NCI-H1048 (cell line): ENCODE data around the gene MMP15.
"Not testable (repeated sequence)": the region's sequence is repeated elsewhere in the genome, so short reads cannot be mapped to it uniquely, and the experiment has no call there.

Experiments used
- DNase-seq: peaks from one replicate; lab custom pipeline; 2025; lab: John Stamatoyannopoulos, UW

MMP15 gene

DNA sequence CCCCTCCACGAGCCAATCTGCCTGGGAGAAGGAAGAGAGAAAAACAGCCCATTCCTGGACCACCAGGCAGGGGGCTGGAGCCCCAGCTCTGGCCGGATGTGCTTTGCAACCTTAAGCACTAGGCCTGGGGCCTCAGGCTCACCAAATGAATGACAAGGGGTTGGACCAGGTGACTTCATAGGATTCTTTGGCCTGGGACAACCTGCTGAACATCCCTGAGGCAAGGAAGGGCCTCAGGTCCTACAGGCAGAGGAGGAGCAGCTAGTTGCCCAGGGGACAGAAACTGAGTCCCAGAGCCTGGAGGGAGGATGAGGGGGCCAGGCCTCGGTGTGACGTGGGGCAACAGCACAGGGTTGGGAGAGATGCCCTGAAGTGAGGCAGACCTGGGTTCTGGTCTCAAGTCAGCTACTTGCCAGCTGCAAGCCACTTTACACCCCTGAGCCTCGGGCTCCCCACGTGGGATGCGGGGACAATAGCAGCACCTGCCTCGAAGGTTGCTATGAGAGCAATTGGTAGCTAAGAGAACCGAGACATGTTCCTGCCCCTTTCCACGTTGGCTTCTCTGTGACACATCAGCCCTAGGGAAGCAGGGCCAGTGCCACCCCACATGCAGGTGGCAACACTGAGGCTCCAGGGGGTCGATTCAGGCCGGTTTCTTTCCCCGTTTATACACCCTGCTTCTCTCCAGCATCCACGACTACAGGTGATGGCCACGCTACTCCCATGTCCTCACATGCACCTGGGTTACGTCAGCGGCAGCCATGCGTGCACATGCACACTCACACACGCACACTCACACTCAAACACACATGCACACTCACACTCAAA is 61.0 kb downstream of the MMP15 start:
- no peak for DNase-seq

DNA sequence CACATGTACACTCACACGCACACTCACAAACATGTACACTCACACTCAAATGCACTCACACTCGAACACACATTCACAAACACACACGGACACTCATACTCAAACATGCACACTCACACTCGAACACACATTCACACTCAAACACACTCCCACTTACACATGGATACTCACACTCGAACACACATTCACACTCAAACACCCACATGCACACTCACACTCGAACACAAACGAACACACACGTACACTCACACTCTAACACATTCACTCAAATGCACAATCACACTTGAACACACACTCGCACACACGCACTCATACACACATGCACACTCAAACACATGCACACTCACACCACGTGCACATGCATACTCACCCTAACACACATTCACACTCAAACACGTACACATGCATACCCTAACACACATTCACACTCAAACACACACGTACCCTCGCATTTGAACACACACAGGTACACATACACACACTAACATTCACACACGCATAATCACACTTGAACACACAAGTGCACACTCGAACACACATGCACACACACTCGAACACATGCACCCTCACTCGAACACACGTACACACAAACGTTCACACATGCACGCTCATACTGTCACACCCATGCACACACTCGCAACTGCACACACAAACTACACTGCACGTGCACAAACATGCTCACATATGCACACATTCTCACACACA is 61.8 kb downstream of the MMP15 start:
- DNase-seq, result no peak

DNA sequence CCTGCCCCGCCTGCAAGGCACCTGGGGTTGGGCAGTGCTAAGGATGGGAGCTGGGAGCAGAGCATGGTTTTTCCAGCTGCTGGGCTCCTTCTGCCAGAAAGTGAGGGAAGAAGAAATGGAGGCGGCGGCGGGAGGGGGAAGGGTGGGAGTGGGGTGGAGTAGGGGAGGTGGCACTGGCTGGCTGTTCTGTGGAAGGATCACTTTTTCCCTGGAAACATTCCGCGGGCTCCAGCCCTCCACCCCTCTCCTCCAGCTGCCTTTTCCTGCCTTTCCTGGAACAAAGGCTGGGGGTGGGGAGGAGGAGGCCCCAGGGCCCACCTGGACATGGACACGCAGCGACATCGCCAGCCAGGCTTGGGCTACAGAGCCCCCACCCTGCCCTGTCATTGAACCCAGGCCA is 62.5 kb downstream of the MMP15 start:
- DNase-seq, result no peak

DNA sequence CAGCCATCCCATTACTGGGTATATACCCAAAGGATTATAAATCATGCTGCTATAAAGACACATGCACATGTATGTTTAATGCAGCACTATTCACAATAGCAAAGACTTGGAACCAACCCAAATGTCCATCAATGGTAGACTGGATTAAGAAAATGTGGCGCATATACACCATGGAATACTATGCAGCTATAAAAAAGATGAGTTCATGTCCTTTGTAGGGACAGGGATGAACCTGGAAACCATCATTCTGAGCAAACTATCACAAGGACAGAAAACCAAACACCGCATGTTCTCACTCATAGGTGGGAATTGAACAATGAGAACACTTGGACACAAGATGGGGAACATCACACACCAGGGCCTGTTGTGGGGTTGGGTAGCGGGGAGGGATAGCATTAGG is 64.8 kb downstream of the MMP15 start:
- not testable (repeated sequence) for DNase-seq

DNA sequence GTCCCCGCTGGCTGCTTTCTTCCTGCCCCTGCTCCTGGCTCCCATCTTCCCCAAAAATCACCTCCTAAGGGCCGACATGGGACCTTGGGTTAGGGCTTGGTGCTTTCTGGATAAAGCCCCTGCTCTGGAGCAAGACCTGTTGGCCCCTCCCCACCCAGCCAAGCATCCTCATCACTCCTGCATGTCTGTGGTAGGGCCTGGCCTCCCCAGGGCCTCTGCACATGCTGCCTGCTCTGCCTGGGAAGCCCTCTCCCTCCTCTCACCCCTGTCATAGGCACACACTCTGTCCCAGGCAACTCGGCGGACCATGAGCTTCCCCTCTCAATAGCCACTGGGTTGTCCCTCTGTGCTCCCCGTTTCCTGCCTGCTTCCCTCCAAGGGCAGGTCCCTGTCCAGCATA is 68.5 kb downstream of the MMP15 start:
- no peak for DNase-seq

DNA sequence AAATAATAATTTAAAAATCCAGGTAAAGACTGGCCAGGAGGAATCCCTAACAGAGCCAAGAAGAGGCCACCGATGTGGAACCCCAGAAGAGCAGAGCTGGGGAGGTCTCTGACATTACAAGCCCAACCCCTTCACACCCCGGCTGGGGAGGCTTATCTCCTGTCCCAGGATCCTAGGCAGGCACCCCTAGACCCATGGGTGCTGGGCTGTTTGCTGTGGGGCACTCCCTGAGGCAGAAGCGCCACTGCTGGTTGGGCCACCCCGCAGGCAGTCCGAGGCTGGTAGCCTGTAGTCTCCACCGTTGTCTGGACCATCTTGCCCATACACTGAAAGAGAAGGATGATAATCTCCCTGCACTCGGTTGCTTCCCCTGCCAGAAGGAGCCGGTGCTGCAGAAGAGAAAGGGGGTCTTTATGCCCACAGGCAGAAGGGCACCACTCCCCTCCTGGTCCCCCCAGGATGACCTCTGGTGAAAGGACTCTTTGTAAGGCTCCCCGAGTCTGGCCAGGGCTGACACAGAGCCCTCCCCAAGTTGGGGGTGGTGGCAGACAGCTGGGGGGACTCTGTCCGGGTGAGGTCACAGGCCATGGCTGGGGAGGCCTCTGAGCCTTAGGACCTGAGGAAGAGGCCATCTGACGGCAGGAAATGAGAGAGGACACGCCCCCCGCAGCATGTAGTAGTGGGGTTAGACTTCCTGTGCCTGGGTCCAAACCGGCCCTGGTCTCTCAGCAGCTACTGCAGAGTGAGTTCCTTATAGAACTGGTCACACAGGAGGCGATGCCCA is 69.4 kb downstream of the MMP15 start:
- no peak for DNase-seq

DNA sequence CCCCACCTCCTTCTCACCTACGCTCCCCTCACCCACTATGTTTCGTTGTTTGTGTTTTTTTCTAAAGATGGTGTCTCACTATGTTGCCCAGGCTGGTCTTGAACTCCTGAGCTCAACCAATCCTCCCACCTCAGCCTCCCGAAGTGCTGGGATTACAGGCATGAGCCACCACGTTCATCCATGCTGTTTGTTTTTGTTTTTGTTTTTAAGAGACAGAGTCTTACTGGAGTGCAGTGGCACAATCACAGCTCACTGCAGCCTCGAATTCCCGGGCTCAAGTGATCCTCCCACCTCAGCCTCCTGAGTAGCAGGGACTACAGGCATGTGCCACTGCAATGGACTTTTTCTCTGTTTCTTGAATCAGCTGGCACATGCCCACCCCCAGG is 70.0 kb downstream of the MMP15 start:
- DNase-seq, result not testable (repeated sequence)

DNA sequence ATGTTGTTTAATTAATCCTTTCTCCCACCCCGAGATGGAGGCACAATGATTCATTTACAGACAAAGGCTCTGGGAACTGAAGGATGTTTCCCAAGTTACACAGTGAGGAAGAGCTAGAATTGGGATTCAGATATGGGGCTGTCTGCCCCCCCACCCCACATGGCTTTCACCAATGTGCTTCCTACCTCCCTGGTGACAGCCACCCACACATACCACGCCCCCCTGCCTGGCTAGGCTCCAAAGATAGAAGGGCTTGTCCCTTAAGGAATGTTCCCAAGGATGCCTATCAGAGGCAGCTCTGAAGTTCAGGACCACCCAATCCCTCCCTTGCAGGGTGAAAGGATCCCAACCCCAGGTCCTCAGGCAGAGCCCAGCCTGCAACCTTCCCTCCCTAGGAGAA is 70.7 kb downstream of the MMP15 start:
- DNase-seq, result no peak
